ENCODE results near the gene CHI3L2.

CHI3L2 gene

DNA sequence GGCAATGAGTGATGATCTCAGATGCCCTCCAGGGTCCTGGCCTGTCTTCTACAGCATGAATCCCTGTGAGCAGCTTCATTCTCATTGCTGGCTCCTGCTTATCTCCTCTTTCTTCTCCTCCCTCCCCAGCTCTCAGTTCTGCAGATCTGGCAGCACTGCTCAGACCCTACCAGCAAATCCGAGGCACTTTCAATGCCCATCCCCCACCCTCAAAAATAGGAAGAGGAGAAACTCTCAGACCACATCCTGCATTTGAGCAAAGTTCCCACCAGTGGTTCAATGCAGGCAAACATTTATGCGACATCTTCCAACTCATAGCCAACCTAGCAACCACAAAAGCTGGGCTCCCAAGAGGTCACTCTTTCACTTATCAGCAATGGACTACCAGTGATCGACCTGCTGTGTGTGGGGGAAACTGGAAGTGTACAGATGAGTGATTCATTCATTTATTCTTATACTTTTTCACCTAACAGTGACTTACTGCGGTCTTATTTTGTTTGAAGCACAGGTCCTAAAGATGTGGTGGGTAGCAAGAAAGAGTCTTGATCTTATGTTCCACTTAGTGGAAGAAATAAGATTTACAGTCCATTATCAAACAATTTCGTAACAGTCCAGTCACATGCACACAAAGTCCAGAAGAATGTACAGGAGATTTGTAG is 5.8 kb upstream of the CHI3L2 start:
- peak; percentile 57 for DNase-seq

DNA sequence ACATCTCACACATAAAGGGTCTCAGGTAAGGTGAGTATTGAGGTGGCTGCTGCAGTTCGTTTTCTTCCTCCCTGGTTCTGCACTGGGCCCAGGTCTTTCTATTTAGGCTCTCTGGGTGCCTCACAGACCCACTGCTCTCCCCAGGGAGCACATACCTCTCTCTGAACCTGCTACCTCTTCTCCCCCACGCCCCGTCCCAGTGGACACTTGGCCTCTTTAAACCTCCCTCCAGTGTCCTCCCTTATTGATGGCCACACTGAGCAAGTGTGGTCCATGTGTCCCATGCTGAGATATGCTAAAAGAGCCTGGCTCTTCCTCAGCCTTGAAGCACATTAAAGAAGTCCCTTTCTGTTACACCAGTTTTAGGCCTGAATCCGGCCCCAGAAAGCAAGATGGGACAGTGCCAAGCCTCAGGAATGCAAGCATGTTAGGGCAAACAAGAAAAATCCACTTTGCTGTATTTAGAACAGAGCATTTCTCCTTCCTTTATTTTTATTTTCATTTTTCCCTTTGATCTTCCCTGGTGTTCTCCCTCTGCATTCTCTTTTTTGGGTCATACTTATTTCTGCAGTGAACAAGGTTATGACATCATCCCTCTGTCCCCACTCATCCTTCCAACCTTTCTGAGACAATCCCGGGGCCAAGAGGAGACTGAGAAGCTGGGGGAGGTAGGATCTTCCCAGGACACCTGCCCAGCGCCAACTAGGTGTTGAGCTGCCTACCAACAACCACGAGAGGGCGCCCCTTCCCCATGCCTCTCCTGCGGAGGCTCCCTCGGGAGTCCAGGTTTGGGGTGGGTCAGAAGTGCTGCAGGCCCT is 5.0 kb upstream of the CHI3L2 start:
- DNase-seq: peak; percentile 83

DNA sequence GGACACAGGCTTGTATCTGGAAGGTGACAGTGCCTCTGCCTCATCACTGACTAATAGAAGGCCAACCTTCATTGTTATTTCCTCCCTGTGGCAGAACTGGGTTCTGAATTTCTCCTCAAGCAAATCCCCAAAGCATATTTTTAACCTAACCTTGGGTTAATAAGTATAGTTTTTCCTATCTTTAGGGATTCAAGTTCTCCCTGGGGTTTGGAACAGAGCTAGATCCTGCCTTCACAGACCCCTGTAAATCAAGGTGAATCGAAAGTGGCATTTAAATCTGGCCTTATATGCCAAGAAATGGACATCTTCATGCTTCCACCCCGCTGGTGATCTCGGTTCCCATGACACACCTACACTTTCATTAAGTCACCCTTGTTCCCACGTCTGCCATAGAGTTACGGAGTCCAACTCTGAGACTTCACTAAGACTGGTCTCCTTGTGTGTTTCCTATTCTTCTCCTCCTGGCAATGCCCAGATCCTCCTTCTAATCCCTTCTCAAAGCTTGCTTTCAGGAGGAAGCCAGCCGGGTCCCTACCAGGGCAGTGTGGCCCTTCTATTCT is 4.3 kb upstream of the CHI3L2 start:
- no peak for DNase-seq

DNA sequence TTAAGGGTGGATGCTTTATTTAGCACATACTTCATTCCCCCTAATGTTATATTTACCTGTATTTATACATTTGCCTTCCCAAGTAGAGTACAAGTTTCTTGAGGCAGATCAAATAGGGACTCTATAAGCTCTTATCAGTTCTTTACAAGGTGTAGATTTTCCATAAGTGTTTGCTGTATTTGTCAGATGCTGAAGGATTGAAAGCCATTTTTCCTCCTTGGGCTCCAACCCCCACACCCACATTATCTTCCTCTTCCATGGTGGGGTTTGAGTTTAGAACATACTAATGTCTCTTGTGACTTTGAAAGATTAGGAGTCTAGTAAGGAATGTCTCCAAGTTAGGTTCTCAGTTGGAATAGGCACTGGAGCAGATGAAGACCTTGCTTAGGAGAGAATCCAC is 2.4 kb upstream of the CHI3L2 start:
- no peak for DNase-seq

DNA sequence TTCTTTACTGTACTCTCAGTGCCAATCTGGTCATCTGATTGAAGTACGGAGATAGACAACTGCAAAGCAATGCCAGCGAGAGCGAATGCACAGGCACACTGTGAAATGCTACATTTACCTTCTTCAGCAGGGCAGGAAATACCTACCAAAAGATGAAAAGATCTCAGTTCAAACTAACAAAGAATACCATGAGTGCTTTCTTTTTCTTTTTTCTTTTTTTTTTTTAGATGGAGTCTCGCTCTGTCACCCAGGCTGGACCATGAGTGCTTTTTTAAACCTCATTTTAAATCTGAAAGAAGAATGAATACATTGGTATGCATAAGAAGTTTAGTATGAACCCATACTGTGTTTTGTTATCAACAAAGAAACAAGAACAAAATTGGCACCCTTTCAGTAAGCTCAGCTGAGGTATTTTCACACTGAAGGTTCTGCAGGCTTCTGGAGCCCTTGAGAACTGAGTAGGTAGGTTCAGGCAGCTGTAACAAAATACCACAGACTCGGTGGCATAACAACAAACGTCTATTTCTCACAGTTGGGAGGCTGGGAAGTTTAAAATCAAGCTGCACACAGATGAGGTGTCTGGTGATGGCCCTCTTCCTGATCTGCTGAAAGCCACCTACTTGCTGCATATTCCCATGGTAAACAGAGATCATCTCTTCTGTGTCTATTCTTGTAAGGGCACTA is 1.7 kb upstream of the CHI3L2 start:
- DNase-seq: peak; percentile 45

DNA sequence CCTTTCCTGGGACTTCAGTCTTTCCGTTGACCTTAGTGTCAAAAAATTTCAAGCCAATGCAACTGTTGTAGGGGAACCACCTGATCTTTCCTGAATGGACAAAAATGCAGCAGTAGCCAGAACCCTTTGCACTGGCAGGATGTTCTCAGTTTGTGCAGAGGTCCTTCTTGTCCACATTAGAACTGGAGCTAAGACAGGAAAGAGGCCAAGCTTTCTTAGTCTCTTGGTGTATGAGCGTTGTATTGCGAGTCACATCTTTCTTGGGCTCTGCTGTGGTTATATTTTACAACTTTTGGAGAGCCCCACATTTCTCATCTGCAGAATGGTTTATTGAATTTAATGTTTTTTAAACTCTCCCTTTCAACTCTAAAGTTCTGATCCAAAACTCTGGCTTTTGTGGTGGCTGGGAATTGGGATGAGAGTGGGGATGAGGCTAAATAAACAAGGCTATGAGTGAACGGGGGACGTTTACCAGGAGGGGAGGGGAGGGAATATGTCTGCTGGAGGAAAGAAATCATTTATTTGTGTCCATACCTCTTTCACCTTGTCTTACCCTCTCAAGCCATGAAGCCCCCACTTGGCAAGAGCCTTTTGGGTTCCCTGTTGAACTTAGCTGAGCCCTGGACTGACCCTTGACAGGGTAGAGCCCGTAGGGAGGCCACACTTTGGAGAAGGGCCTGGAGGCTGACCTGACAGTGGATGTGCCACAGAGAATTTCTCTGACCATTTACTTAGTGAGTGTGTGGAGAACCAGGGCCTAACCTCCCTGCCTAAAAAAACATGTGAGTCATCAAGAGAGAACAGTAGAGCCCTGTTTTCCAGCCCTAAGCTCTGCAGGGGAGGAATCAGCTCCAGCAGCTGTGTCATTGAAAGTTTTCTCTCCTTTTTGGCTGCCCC is 586 bp downstream of the CHI3L2 start:
- peak; percentile 28 for DNase-seq

DNA sequence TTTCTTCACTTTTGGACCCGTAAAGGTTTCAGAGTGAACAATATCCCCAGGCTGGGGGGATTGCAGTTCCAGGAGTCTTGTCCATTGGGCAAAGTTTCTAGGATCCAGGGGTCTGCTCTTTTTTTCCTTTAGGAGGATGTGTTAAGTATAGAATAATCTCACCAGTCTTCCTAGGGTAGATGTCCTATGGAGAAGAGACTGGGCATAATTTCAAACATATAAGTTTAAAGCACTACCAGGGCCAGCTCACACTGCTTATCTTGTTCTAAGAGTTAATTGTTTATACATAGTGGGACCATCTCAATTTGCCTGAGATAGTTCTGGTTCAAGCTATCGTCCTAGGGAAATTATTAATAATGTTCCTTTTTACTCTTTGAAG is 1.2 kb downstream of the CHI3L2 start:
- no peak for DNase-seq

DNA sequence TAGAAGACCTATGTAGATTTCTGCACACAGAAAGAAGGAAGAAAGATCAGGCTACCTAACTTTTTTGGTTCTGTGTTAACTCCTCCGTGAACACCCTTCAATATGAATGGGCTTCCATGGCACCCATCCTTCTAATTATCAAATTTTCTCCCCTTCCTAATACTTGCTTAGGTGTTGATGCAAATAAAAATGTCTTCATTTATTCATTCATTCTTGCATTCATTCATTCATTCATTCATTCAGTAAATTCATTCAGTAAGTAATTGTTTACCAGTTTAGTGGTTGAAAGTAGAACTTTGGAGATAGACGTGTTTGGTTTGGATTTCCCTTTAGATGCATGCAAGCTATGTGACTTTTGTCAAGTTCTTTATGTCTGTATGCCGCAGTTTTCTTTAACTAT is 4.6 kb downstream of the CHI3L2 start:
- DNase-seq: no peak

DNA sequence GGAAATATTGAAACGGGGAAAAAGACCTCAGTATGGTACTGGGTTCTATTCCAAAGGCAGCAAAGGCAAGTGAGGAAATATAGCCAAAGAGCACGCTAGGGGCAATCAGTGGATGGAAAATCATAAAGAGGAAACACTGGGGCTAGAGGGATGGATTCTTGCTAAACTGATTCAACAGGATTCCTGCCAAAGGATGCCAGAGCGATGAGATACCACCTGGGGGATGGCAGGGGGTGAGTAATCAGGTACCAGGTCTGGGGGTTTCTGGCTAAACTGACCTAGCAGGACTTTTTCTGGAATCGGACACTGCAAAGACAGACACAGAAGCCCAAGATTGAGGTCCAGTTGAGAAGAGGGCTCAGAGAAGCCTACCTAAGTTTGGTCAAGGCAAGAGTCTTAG is 6.7 kb downstream of the CHI3L2 start:
- DNase-seq: no peak

DNA sequence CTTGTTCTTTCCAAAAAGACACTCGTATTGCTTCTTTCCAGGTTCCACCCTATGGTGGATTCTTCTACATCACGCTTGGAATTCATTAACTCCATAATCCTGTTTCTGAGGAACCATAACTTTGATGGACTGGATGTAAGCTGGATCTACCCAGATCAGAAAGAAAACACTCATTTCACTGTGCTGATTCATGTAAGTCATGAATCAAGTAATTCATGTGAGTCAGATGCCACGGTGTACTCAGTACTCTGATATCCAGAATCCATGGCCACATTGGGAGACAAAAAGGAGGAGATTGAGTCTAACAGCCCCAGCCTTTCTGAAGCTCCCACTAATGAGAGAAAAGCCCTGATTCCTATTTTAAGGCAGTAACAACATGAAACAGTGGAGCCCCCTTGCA is 7.4 kb downstream of the CHI3L2 start:
- no peak for DNase-seq

DNA sequence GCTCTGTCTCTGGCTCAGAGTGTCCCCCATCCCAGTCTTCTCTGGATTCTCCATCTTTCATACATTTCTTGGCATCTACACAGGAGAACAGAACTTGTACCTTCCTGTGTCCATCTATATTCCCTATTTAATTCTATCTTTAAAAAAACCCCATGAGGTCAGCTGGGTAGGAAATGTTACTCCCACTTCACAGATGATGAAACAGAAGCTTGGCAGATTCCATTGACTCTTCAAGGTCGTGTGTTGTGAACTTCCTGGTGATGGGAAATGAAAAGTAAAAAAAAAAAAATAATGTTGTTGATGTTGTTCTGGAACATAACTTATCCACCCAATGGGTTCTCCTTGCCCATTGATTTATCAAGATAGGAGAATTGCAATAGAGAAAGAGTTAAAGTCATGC is 8.9 kb downstream of the CHI3L2 start:
- DNase-seq: no peak

DNA sequence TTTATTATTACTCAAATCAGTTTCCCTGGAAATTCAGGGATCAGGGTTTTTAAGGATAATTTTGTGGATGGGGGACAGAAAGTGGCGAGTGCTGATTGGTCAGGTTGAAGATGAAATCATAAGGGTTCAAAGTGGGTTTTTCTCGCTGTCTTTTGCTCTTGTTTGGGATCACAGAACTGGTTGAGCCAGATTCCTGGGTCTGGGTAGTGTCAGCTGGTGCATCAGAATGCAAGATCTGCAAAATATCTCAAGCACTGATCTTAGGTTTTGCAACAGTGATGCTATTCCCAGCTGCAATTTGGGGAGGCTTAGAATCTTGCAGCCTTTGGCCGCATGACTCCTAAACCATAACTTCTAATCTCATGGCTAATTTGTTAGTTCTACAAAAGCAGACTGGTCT is 9.3 kb downstream of the CHI3L2 start:
- no peak for DNase-seq

DNA sequence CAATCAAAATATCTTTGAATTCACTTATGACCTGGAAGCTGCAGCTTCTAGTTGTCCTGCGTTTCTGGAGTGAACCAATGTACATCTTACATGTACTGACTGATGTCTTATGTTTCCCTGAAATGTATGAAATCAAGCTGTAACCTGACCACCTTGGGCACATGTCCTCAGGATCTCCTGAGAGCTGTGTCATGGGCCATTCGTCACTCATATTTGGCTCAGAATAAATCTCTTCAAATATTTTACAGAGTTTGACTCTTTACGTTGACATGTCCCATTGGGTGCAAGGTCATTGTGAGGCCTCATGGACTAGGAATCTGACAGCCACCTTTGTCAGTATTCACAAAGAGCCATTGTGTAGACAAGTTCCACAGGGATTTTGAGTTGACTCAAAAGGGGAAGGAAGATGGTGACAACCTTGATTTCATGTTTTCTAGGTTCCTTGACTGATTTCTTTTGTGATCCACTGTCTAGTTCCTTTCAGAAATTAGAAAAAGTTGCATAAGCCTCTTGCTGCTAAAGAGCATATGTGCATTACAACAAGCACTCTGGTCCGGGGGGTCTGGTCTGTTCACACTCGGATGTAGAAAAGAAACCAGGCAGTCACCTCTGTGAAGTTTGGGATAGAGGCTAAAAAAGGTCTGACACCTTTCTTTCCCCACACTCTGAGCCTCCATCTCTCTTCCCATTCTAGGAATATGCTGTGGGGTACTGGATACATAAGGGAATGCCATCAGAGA is 10.7 kb downstream of the CHI3L2 start:
- DNase-seq: no peak

DNA sequence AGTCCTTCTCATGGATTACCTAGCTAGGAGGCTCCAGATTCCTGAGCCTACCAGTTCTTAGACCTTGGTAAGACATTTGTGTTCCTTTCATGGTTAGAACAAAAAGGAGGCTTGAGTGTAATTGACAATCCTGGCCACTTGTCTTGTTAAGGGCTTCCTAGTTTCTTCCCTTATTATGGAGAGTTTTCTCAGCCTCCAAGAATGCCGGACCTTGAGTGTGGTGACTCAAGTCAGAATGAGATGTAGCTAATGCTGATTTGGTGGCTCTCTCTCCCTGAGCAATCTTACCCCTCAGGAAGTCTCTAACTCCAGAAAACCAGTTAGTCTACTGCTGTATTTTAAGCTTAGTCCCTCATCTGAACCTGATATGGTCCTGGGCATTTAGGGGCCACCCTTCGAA is 14.3 kb downstream of the CHI3L2 start:
- DNase-seq: no peak

DNA sequence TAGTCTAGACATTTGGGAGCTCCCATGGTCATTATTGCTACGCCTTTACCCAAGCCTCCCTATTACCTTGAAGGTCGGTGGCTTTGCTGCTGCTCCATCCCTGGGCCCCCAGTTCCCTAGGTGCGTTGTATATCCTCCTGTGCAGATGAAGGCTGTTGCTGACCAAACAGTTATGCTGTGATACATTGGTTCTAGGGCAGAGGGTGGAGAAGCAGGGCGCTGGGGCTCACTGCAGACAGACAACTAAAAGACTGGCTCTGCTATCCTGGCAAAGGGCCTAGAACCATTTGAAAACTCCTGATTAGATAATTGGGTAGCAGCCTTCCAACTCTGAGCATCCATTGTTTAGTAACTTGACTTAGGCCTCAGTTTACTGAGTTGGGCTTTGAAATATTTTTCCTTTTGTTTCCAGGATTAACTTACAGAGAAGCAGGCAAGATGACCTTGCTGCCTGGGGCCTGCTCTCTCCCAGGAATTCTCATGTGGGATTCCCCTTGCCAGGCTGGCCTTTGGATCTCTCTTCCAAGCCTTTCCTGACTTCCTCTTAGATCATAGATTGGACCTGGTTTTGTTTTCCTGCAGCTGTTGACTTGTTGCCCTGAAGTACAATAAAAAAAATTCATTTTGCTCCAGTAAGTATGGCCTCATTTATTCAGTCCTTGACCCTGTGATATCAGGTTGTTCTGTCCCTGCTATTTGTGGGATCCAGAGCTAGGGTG is 15.5 kb downstream of the CHI3L2 start:
- DNase-seq: no peak

DNA sequence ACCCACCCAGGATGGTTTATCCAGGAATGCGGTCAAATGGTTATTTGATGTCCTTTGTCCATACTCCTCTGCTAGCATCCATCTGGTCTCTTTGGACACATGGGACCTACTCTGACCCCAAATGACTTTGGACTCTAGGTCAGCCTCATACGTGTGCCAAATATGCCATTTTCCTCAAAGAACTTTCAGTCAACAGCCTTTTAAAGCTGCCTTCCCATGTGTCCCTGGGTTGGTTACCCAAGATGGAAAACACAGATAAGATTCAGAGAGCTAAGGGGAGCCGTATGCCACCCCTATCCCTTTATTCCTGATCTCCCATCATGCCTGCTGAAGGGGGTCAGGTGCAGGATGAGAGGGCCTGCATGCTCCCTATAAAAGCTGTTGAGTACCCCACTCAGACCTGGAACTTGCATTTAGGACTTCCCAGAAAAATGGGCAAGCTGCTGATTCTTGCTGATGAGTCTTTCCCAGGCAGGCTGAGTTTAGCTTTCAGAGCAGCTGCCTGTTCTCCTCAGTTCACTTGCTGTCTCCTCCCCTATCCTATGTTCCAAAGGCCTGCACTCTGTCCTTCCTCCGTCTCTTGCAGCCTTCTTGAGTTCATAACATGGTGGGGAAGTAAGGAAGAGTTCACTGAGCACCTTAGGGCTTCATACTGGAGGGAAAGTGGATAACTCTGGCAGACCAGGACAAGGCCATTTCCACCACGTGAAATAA is 19.8 kb downstream of the CHI3L2 start:
- DNase-seq: no peak

DNA sequence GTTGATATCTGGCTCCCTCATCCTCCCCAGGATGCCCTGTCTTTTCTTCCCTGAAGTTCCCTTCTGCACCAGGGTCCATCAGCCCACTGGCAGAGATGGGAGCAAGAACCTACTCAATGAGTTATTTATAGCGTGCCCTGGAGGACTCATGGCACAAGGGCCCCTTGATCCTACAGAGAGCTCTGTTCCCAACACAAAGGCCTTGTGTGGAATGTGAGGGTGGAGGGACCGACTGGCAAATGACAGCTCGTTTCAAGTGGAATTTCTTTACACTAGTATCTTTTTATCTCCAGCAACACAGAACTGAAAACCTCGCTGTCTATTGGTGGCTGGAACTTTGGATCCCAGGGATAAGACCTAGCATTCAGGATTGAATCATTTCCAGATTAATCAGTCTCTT is 22.4 kb downstream of the CHI3L2 start:
- DNase-seq: no peak

DNA sequence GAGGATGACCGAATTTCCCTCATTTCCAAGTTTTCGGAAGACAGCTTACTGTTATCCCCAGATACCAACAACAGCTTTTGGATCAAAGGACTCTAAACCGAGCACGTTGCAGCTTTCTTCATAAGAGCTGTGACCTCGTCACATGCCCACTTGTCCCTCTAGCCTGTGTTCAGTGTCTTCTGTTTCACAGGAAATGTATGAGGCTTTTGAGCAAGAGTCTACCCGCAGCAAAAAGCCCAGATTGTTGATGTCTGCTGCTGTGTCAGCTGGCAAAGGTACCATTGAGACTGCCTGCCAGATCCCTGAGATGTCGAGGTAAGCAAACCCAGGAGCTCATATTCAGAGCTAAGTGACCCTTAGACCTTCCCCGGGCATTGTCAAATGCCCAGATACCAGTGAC is 24.1 kb downstream of the CHI3L2 start:
- no peak for DNase-seq

DNA sequence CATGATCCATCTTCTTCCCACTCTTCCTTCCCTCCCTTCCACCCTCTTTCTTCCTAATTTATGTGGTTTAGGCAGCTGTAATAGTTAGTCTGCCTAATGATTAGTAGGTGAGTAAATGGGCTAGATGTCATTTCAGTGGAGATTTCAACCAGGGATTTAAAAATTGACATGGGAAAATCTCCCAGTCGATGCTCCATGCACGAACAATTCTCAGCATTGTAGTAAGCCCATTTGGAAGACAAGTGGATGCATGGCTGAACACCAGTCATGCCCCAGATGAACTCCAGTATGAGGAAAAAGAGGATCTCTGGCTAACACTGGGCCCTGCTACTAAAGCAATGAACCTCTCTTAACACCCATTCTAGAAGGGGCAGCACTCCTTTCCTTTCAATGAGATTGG is 25.3 kb downstream of the CHI3L2 start:
- no peak for DNase-seq

DNA sequence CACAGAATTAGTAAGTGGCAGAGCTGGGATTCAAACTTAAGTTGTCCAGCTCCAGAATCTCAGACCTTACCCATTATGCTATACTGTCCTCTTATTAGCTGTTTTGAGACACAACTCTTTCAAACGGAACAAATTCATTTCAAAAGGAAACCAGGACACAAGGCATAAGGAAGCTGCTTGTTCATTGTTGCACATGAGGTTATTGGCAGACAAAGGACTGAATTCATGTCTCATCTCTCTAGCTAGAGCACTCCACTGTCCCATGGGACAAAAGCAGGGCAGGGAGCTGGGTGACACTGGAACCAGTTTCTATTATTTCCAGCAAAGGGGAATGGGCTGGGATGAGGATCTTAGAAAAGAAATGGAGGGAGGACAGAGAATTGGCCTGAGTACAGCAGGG is 26.4 kb downstream of the CHI3L2 start:
- no peak for DNase-seq

Measured in activated T-cell treated with anti-CD3 and anti-CD28 coated beads, Interleukin-2, amount 50 U/mL, for 1 hour (primary cell).